ENCODE results near the gene SDK2.

SDK2 gene

DNA sequence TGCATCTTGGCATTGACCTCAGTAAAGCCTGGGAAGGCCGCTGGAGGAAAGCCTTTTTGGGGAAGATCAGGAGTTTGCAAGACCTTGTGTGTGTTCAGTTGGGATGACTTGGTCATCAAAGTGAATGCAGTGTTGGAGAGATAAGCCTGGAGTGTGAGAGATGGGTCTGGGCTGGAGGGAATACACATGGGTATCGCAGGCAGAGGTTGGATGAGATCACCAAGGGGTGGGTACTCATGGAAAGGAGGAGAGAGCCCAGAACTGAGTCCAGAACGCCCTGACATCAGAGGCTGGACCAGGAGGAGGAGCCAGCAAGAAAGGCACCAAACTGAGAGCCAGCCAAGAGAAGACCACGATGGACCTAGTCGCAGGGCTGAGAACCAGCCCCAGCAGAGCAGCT, 35.2 kb downstream of the SDK2 start:
- no peak for DNase-seq

DNA sequence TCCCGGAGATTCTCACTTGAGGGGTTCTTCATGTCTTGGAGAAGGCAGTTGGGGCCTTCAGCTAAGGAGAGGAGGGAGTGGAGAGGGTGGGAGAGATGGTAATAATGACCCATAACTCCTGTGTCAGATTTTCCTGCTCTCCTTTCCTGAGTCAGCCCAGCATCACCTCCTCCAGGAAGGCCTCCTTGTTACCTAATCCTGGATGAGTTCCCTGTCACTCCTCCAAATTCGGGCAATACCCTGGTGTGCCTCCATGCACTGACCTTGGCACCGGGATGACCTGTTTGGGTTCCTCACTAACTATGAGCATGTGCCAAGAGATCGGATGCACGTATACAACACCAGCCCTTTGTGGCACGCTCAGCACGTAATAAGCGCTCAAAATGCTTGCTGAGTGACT, 38.8 kb downstream of the SDK2 start:
- DNase-seq = no peak

DNA sequence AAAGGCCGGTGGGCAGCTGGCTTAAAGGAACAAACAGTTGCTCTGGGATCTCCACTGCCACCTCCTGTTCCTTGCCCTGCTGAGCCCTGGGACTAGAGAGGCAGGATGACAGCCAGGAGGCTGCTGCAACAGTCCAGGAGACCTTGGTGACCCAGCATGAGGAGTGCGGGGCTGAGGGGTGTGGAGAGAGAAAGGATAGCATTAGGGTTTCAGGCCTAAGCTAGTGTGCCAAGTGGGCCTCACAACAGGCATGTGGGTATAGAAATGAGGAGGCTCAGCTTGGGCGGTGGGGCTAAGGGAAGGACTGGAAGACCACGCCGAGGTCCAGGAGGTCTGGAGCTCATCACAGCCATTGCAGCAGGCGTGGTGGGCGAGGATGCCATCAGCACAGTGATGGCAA, 39.8 kb downstream of the SDK2 start:
- no peak for DNase-seq

DNA sequence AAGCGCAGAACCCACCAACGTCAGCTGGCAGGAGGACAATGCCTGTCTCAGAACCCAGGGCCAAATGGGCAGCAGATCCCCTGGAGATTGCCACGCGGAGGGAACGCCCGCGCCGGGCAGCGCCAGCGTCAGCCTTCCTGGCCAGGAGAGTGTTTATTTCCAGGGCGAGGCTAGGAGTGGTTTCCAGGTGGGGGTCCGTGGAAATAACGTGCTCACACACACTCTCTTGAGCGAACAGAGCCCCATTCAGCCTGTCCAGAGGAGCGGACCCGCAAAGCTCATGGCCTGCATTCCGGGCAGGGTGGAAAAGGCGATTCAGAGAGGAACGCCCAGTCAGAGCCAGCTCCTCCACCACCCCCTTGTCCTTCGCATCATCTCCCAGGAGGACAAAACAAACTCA, 40.3 kb downstream of the SDK2 start:
- DNase-seq = no peak

DNA sequence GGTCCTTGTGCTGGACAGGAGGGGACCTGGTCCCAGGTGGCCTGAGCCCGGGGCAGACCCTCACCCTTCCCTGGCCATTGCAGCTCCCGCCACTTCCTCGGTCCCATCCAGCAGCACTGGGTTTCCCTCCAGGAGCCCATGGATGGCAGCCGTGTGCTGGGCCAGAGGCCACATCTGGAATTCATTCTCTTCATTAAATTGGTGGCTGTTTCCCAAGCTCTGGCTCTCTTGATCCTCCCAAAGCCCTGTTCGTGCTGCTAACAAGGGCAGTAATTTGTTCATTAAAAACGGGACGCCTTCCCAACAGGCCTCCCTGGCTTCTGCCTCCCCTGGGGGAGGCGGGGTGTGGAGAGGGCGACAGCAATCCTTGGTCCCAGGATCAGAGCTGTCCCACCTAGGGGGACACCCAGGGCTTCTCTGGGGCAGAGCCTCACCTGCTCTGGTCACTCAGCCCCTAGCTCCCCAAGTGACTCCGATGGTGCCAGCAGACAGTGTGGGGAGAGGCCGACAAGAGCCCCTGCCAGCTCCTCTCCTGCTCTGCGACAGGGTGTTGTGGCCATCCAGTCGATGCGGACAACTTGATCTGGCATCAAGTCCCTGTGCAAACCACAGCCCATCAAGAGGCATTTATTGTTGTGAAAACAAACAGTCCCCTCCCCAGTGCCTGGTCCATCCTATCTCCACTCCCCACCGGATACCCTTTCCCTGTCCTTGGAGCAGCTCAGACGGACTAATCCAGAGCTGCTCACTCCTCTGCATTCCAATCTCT, 44.0 kb downstream of the SDK2 start:
- DNase-seq = no peak

DNA sequence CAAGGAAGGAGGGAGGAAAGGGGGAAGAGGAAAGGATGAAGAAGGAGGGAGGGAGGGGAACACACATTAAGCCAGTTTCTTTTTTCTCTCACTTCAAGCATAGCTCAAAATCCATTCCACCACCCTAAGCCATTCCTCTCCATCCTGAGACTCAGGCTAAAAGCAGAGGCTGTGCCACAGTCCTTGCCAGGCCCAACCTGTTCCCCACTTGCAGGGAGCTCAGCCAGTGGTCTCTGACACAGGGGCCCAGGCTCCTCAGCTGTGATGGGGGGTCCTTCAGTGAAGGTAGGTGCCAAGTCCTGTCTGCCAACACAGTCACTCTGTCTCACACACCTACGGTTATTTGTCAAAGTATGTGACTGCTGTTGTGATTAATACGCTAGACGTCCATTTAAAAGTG, 44.6 kb downstream of the SDK2 start:
- DNase-seq = no peak

DNA sequence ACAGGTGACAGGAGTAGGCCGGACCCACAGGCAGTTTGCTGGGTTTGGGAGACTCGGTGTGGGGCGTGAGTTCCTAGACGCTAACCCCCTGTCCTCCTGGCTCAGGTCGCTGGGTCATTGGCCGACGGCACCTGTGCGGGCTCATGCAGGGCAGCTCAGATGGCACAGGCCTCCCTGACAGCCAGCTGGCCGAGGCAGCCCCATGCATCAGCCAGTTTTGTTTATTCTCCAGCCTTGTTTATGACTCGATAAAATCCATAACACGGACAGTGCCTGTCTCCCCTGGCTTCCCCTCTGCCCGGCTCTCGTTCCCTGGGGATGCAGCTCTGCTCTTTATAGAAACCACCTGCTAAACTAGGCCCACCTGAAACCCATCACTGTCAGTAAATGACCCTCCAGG, 46.0 kb downstream of the SDK2 start:
- DNase-seq = no peak

DNA sequence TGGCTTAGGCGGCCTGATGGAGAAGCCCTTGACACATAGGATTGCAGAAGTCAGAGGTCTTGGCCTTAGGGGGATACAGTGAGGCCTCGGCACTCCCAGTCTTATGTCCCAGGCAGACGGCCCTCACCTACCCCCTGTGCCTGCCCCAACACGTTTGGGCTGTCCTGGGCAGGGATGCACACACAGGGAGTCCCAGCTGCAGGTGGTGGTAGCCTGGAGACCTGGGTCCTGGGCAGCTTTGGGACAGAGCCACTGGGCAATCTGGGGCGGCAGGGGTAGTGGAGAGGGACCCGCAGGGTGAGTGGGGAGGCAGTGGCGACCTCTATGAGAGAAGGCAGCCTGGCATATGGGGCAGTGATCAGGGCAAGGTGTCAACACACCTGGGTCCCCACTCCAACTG, 48.3 kb downstream of the SDK2 start:
- no peak for DNase-seq

DNA sequence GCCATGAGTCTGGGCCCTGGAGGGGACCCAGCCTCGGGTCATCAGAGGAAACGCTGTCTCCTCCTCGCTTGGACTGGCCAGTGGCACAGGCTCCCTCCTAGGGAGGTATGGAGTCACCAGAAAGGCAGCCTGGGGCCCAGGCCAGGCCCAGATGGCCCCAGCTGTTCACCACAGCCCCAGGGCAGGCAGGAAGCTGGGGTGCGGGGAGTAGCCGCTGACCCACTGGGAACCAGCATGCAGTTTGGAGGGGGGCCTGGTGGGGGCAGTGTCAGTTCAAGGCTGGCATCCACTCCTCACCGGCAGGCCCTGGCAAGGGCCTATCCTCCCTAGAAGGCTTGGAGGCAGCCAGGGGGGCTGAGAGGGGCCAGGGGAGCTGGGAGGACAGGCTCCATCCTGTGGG, 48.8 kb downstream of the SDK2 start:
- peak; percentile 25 for DNase-seq

DNA sequence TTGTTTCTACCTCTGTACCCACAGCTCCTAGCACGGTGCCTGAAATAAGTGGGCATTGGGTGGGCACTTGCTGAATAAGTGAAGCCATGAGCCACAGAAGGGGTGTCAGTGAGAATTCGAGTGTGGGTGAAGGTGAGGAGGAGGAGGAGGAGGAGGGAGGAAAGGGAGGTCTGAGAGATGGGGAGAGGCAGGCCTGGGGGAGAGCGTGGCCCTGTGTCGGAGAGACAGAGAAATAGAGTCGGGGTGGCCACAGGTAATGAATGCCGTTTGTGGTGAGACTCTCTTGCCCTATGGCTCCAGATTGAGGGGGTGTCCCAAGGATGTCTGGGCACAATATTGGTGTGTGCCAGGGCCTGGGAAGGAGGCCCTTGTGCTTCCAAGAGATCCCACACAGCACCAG, 49.2 kb downstream of the SDK2 start:
- DNase-seq = no peak

DNA sequence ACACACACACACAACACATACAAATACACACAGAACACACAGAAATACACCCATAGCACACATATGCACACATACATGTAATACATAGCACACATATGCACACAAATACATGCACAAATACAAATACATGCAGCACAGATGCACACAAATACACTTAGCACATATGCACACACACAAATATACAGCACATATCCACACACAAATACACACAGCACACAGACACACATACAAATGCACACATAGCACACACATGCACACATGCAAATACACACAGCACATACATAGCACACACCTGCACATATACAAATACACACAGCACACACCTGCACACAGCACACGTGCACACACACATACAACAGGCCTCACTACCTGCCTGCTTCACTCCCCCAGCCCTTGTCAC, 49.6 kb downstream of the SDK2 start:
- no peak for DNase-seq

DNA sequence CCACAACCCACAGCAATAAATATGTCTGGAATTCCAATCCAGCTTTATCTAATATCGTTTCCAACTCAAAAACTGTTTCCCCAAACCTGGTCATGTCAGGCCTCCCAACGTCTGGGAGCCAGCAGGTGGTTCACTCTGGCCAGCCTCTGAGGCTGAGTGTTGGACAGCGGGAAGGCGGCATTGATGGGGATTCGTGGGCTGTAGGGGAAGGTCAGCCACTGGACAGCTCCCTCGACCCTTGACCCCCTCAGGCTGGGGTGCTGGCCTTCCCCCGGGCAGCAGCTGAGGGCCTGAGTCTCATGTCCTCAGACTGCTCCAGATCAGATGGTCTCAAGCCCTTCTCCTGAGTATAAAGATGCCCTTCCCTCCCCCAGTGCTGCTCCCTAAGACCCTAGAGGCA, 50.2 kb downstream of the SDK2 start:
- no peak for DNase-seq

DNA sequence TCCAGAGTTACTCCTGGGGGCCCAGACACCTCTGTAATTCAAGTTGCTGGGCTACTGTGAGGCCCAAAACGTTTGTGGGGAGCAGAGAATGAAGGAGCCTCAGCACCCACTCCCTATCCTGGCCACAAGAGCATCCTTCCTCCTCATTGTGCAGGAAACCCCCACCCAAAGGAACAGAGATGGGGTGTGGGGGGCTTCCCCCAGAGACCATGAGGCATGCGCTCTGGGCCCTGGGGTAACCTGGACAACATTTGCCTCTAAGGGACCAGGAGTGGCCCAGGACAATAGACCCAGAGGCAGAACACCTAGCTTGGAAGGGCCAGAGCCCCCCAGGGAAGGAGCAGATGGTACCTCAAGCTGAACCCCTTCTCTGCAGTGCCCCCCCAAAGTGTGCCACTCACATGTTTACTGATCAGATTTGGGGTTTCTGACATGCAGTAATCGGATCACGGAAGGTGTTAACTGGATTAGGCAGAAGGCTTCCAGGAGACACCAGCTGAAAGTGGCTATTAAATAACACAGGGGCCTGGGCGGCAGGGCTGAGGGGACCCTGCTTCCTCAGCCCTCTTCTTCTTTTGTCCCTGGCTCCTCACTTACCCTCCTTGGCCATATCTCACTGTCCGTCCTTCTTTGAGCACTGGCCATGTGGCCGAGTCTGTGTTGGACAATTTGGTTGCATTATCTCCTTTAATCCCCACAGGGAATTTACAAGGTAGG, 50.8 kb downstream of the SDK2 start:
- no peak for DNase-seq

DNA sequence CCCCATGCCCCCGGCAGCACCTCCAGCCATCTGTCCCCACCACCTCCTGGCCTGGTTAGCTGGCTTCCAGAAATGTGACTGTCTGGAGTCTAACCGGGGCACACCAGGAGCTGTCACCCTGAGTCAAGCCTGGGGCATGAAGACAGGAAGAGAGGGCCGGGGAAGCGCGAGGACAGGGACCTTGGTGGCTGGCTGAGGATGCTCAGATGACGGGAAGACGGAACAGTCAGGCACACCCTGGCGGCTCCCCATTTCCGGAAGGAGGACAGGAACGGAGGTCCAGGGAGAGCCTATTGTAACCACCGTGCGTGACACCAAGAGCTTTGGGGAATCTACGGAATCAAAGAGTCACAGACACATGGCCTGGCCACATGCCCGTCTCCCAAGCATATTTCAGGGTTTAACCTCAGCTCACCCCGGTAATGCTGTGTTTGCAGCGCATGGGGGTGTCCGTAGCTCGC, 51.7 kb downstream of the SDK2 start:
- DNase-seq = peak; percentile 24

DNA sequence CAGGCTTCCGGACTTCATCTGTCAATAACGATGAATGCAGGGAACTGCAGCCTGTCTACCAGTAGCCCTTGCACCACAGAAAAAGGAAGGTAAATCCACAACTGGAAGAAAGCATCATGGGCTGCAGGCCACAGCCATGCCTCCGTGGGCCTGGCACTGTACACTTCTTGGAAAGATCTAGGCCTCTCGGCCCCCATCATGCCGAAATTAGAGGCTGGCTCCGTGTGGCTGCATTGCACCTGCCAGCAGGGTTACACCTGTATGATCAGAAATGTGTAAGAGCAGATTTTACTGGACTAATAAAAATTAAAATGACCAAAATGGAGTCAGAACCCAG, 52.2 kb downstream of the SDK2 start:
- peak; percentile 17 for DNase-seq

DNA sequence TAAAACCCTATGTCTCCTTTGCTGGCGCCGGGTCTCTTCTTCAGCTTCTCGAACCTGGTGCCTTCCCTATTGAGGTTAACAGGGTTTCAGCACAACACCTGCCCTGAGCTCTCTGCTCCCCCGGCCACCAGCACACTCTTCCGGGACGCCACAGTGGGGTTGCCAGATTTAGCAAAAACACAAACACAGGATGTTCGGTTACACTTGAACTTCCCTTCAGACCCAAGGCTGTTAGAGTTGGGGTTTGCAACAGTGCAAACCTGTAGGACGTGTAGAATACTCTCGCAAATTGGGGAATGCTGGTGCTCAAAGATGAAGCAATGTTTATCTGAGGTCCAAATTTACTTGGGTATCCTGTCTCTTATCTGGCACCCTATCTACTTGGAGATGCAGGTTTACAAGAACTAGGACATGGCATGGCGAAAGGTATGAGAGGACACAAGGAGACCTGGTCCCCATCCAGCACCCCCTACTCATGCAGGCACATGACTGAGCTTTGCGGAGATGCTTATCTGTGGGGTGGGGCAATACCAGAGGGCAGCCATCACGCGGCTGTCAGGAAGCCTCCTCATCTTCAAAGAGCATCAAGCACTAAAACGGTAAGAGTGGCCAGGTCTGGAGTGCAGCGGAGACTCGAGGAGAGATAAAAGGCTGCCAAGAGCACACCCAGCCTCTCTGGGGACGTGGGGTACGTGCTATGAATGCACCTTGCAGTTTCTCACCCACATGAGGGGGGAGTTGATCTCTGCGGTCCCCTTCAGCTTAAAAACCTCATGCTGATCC, 52.8 kb downstream of the SDK2 start:
- DNase-seq = peak; percentile 19

DNA sequence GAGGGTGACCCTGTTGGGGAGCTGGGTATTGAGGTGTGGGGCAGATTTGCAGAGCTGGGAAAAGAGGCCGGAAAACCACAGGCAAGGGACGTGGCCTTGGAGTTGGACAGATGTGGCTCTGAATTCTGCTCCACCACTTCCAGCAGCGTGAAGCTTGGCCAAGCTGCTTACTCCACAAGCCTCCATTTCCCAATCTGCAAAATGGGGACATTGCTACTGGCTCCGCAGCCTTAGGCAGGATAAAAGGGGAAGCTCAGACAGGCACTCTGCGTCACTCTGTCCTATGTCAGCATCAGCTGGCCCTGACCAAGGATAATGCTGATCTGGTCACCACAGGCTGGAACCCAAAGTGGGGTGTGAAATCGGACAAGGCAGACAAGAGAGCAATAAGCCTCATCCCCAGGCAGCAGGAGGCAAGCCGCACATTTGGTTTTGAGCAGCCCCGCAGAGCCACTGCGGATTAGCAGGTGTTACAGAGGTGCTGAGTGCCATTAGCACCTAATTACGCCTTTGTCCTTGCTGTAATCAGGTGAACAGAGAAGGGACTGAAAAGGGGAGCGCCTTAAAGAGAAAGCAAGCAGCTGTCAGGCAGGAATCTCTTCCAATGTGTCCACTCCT, 54.8 kb downstream of the SDK2 start:
- DNase-seq = no peak

DNA sequence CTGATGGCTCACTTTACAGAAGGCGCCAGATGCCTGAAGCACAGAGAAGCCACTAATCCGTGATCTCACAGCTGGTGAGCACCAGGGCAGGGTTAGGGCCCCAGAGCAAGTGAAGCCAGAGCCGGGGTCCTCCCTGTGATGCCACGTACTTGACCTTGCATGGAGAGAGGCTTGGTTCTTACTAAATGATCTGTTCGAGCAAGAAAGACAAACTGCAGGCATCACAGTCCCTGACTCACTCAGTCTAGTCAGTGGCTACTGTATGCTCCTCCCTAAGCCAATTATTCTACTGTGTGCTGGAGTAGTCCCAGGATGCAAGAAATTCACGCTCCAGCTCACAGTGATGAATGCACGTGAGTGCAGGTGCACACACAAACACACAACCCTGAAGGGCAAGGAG, 55.4 kb downstream of the SDK2 start:
- no peak for DNase-seq

DNA sequence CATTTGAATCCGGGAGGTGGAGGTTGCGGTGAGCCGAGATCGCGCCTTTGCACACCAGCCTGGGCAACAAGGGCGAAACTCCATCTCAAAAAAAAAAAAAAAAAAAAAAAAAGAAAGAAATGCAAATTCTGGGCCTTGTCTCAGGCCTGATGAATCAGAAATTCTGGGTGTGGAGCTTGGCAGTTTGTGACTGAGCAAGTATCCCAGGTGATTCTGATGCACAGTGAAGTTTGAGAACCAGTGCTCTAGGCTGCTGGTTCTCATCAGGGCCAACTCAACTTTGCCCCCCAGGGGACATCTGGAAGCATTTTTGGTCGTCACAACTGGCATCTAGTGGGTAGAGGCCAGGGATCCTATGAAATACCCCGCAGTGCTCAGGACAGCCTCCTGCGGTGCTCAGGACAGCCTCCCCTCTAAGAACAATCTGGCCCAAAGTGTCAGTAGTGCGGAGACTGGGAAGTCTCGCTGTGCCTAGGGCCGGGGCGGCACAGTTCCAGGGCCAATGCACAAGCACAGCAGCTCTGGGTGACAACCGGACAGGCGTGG, 55.9 kb downstream of the SDK2 start:
- no peak for DNase-seq

DNA sequence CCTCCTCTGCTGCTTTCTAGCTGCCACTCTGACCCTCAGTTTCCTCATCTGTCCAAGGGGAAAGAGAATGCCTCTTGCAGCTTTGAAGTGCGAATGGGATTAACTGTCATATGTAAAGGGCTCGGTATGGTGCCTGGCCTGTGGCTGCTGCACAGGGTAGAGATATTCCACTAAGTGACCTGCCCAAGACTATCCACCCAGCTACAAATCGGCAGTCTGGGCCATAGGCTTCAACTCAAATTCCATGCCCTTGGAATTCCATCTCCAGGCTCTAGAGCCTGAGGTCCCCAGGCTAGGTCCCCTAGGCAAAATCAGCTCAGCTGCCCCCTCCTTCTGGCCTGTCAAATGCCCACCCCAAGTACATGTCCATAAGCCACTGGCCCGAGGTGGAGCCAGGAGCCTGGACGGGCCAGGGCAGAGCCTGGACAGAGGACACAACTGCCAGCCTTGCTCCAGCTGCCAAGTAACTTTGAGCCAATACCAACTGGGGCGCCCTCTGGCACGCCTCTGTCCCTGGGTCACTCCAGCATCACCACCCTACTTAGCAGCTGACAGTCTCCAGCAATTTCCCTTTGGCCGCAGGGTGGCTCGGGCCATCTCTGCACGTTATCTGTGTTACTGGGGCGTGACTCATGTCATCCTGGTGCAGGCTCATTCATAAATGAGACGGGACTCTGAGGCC, 57.2 kb downstream of the SDK2 start:
- no peak for DNase-seq

DNA sequence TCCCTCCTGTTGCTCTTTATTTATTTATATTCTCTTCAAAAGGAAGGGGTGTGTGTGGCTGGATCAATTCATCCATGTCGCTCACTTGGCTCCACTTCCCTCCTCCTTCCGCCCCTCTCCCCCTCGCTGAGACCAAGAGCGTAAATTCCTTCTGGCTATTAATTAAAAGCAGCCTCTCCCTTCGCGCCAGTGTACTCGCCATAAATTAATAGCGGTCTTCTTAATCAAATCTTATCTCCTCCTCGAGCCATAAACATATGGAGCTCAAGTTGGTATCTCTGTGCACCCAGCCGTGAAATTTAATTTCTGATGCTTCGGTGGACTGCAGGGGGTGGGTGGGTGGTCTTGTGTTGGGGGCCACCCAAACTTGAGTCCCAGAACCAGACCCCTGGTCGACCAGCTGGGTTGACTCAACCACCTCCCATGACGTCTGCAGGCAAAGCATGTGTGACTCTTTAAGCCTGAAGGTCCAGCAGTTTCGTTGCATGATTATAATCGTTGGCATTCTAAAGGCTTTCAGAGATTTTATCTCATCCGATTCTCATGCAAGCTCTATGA, 57.9 kb downstream of the SDK2 start:
- no peak for DNase-seq

DNA sequence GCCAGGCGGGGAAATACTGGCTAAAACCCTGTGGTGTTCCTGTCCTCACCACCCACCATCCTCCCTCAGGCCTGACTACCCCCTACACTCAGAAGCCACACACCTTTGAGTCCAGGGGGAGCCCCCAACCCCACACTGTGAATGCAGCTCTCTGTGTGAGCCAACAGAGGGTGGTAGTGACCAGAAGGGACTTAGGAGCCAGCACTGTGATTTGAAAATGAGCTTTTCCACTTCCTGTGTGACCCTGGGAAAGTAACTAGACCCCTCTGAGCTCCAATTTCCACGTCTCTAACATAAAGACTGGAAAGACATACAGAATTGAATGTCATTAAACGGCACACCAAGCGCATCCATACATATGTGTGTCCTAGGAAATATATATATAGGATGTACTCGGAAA, 58.7 kb downstream of the SDK2 start:
- no peak for DNase-seq
